GM12864 (cell line): ENCODE measurements around the gene DRC7.

ENCODE experiments used
- DNase-seq: peaks from one replicate; pipeline ENCODE4 v3.0.0-alpha.2; 2011; ENCODE audit warnings: low read depth
- H3K4me3 ChIP-seq: 2 replicates; pipeline ENCODE4 v1.5.1; 2011; ENCODE audit warnings: mild to moderate bottlenecking, low read depth, low read length, control low read depth
- CTCF ChIP-seq: IDR thresholded peaks from 2 replicates; pipeline ENCODE4 v1.5.1; 2011; ENCODE audit warnings: low read depth, mild to moderate bottlenecking, moderate library complexity, low read length, control low read depth, inconsistent platforms; ENCODE audit errors: missing control alignments

The DRC7 gene

DNA sequence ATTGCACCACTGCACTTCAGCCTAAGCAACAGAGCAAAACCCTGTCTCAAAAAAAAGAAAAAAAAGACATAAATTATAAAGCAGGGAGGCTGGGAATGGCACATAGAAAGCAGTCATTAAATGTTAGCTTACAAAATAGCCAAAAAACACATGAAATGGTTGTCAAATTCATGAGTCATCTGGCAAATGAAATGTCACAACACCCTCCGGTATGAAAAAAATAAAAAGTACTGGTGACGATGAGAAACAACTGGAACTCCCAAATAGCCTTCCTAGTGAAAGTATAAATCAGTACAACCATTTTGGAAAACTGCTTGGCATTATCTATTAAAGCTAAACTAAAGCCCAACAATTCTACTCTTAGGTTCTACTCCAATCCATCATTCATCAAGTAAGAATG, 37.4 kb downstream of the DRC7 start:
- no peak for DNase-seq
- no peak for TF ChIP-seq CTCF
- no peak overlapping the region for H3K4me3 ChIP-seq

DNA sequence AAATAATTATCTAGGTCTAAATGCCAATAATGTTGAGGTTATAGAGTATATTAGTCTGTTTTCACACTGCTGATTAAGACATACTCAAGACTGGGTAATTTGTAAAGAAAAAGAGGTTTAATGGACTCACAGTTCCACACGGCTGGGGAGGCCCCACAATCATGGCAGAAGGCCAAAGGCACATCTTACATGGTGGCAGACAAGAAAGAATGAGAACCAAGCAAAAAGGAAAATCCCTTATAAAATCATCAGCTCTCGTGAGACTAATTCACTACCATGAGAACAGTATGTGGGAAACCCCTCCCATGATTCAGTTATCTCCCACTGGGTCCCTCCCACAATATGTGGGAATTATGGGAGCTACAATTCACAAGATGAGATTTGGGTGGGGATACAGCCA, 38.1 kb downstream of the DRC7 start:
- TF ChIP-seq CTCF = no peak
- no peak overlapping the region for H3K4me3 ChIP-seq
- DNase-seq = no peak

GRCh38 chr16:57734308-57734924, 39.8 kb downstream of the DRC7 start:
- no peak for DNase-seq
- no peak for TF ChIP-seq CTCF
- H3K4me3 ChIP-seq = peak overlapping the region; percentile 65

- peak overlapping the region; percentile 83 for H3K4me3 ChIP-seq
- peak; percentile 100 for DNase-seq
- TF ChIP-seq CTCF = no peak
These were observed 40.5 kb downstream of the DRC7 start for GRCh38 chr16:57734925-57735754.

DNA sequence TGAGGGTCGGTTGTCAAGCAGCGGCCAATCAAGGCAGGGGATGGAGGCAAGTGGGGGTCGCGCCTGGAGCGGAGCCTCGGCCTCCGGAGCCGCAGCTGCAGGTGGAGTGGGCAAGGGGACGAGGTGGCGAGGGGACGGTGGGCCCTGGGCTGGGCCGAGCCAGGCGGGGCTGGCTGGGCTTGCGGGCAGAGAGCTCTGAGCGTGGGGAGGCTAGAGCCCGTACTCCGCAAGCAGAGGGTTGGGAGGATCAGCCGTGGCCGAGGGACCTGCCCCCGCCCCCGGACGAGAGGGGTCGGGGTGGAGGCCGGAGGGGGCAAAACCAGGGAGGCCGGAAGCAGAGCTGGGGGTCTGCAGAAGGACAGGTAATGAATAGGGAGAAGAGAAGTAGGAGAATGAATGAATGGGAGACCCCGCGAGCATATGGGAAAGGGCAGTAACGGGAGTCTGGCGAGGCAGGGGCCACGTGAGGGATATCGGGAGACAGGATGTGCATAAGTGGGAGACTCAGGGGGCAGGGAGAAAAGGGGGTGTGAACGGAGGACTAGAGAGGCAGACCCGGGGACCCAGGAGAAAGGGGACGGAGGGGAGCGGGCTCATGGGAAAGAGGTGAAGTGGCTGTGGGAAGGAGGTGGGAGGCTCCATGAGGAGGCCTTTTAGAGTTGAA, 41.3 kb downstream of the DRC7 start, which contains the start of gene KATNB1:
KATNB1 (plus strand) TSS at position 16 of the 664 bp plus-strand sequence. CDS start 1,474 bp downstream, outside the sequence.
- DNase-seq = no peak
- H3K4me3 ChIP-seq = peak within 1 kb of the TSS; percentile 83
- TF ChIP-seq CTCF = no peak

- no peak for DNase-seq
- H3K4me3 ChIP-seq = peak overlapping the region; percentile 83
- TF ChIP-seq CTCF = peak; percentile 3
These were observed 42.1 kb downstream of the DRC7 start for GRCh38 chr16:57736419-57737351.
